KBM-7 (cell line): ENCODE measurements around the gene OR1F1.
"Not testable (repeated sequence)": the region's sequence is repeated elsewhere in the genome, so short reads cannot be mapped to it uniquely, and the experiment has no call there.

ENCODE experiments used
- DNase-seq: peaks from one replicate; pipeline ENCODE4 v3.0.0-alpha.2; 2015
- in situ Hi-C: fragments of 300-500 bp; cut with MboI; formaldehyde crosslinking; loops from 2 replicates; pipeline ENCODE4 v1.14.3; 2020; ENCODE audit warnings: low sequenced_read_pairs, low pct_unique_long_range_greater_than_20kb, mixed read lengths

Gene OR1F1

GRCh38 chr16:3171181-3171854 is 16.7 kb upstream of the OR1F1 start:
- in situ Hi-C loops, result no loop called here
- DNase-seq, result no peak

- in situ Hi-C loops, result no loop called here
- DNase-seq, result no peak
Observed at GRCh38 chr16:3171855-3172593, 16.0 kb upstream of the OR1F1 start.

DNA sequence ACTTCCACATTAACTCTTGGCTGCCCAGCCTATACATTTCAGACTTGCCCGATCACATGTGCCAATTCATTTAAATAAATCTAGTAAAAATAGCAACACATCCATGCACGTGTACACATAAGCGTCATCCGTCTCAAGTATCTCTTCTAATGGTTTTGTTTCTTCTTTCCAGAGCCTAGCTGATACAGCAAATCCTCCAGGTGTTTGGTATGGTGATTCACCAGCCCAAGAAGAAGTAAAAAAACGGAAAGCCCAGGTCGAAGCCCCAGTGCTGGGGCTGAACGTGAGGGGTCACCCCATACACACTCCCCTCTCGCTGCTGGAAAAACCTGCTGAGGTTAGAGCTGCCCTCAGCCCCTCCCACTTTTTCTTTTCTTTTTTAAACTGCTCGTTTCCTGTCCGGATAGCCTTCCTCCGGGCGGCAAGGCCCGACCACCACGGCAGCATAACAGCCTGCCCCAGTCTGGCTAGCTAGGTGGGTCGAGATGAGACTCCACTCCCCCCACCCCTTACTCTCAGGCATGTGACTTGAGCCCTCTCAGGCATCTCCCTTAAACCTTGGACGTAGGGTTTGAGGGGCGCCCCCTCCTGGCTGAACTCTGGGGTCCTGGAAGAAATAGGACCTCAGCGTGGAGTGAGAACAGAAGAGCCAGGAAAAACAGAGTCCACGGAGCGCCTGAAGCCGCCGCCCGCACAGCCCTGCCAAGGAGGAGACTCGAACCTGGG is 13.9 kb upstream of the OR1F1 start:
- in situ Hi-C loops, result no loop called here
- peak; percentile 51 for DNase-seq

DNA sequence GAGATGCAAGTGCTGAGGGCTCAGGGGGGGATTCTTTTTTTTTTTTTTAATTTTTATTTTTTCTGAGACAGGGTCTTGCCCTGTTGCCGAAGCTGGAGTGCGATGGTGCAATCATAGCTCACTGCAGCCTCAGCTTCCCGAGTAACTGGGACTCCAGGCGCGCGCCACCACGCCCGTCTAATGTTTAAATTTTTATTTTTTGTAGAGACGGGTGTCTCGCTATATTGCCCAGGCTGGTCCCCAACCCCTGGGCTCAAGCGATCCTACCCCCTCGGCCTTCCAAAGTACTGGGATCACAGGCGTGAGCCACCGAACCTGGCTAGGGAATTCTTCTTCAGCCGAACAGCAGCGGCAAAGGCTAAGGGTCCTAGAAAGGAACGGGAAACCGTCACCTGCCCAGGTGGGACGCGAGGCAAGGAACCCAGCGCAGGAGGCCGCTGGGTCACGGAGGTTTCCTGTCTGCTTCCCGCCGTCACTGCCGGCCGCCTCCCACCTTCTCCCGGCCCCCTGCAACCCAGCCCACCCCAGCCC is 13.3 kb upstream of the OR1F1 start:
- in situ Hi-C loops, result no loop called here
- no peak for DNase-seq

GRCh38 chr16:3175157-3176093 is 12.6 kb upstream of the OR1F1 start:
- in situ Hi-C loops, result no loop called here
- DNase-seq, result no peak

DNA sequence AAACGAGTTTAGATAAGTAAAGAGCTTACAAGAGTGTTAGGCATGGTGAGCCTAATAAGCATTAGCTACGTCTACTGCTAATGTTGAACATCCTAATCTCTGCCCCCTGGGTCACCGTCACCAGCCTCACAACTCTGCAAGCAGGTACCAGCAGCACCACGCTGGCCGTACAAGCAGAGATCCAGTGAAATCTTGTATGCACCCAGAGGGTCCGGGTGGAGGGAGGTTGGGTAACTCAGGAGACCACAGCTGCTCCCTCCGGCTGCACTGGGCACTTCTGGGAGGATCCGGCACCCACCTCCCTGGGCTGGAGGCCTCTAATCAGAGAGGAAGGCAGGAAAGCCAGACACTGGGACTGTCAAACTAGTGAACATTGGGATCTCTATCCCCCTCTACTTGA is 8.4 kb upstream of the OR1F1 start:
- no peak for DNase-seq
- in situ Hi-C loops, result no loop called here

- no peak for DNase-seq
- in situ Hi-C loops, result no loop called here
Observed at GRCh38 chr16:3180445-3180878, 7.5 kb upstream of the OR1F1 start.

DNA sequence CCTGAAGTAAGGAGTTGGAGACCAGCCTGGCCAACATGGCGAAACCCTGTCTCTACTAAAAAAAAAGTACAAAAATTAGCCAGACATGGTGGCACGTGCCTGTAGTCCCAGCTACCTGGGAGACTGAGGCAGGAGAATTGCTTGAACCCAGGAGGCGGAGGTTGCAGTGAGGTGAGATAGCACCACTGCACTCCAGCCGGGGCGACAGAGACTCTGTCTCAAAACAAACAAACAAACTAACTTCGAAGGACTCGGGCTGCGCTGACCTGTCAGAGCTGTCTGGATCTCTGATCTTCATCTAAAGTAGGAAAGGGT is 5.8 kb upstream of the OR1F1 start:
- in situ Hi-C loops, DNase-seq: not testable (repeated sequence)

- in situ Hi-C loops, result no loop called here
- no peak for DNase-seq
Observed at GRCh38 chr16:3182608-3183444, 5.2 kb upstream of the OR1F1 start.

- in situ Hi-C loops, result no loop called here
Observed at GRCh38 chr16:3183445-3184139, 4.4 kb upstream of the OR1F1 start.

DNA sequence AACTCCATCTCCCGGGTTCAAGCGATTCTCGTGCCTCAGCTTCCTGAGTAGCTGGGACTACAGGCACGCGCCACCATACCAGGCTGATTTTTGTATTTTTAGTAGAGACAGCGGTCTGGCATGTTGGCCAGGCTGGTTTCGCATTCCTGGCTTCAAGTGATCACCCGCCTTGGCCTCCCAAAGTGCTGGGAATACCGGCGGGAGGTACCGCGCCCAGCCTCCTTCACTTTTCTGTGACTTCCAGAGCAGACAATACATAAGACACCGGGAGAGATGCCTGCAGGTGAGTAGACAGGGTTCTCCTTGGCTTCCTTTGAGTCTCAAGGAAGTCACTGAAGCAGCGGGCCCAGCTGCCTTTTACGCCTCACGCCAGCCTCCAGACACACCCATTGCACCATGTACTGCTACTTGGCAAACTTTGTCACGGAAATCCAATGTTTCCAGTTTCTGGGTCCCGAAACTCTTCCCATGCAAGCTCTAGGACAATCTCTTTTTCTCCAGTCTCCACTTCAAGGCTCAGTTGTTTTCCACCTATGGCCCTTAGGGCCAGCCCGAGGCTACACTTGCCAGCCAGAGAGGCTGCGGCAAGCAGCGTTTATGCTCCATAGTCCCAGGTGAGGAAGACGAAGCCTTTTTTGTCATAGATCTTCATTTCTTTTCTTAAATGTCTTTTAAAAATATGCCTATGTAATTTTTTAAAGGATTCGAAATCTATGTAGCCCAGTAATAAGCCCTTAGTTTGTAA is 886 bp upstream of the OR1F1 start:
- in situ Hi-C loops, result no loop called here
- DNase-seq, result no peak

More at GRCh38 chr16:3183445-3184139, 4.4 kb upstream of the OR1F1 start:
- no peak for DNase-seq

GRCh38 chr16:3188675-3188924 is 596 bp downstream of the OR1F1 start:
- DNase-seq, result no peak
- in situ Hi-C loops, result no loop called here

GRCh38 chr16:3188925-3189825 is 1.2 kb downstream of the OR1F1 start:
- DNase-seq, result no peak
- in situ Hi-C loops, result no loop called here

DNA sequence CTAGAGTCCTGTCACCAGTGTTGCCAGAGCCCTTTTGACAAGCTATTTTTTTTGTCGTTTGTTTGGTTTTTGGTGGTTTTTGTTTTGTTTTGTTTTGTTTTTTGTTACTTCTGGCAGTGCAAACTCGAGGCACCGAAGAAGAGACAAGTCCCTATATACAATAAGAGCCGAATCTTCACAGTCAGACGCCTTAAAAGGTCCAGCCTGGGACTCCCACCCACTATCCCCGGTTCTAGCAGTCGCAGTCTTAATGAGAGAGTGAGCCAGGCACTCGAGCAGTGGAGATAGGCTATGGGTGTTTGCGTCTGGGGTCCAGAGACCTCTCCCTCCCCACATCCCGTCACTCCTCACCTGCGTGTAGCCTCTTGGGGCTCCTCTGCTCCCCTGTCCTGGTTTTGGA is 1.9 kb downstream of the OR1F1 start:
- in situ Hi-C loops, result no loop called here
- no peak for DNase-seq

- DNase-seq, result no peak
- in situ Hi-C loops, result no loop called here
Observed at GRCh38 chr16:3190949-3191353, 2.9 kb downstream of the OR1F1 start.

GRCh38 chr16:3192476-3193019 is 4.5 kb downstream of the OR1F1 start:
- in situ Hi-C loops, result no loop called here
- DNase-seq, result no peak
